NCI-H446 treated with DMSO at 0.1 percent for 48 hours (cell line): ENCODE data around the gene EEF1A2.

ENCODE experiments used
- DNase-seq: peaks from one replicate; lab custom pipeline; 2025; lab: John Stamatoyannopoulos, UW

EEF1A2 gene

DNA sequence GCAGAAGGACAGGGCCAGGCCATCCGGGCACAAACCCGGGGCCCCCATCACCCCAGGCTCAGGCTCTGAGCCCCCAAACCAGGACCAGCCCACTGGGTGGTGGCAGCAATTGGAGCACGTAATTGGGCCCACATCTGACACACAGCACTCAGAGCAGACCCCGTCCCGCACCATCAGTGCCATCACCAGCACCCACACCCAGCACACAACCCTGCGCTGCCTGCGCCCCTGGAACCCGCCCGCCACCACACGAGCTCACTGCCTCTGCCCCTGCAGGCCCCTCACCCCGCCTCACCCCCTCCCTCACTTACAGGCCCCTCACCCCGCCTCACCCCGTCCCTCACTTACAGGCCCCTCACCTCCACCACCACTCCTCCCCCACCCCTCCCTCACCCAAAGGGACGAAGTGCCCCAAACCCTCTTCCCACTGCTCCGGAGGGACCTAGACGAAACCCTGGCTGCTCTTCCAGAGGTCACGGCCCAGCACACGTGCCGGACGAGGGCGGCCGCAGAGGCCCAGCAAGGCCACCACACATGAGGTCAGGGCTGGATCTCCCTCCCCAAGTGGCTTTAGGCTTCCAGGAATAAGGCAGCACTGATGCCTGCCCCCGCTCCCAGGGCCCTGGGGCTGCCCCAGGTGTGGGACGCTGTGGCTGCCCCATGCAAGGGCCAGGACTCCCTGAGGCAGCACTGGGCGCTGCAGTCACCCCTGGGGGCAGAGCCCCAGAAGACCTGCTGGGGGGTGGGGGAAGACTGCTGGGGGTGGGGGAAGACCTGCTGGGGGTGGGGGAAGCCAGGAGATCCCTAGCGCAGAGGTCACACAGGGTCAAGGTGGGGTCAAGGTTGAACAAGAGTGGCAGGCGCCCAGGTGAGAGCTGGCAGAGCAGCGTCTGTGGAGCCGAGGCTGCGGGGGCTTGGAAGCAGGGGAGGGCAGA, 48.8 kb downstream of the EEF1A2 start:
- no peak for DNase-seq

DNA sequence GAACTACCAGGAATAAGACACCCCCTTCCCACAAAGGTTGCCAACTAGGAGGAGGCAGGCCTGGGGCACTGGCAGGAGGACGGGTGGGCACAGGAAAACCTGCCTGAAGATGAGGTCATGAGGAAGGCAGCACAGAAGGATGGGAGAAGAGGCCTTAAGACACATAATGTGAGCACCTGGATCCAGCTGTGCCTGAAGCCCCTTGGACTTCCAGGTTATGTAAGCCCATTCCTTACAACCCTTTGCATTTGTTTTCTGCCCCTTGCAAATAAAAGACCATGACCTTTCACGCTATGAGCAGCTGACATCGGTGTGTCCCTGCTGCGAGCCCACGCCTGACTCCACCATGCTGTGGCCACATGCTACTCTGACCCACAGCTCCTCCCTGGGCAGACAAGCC, 49.9 kb downstream of the EEF1A2 start:
- DNase-seq = no peak

DNA sequence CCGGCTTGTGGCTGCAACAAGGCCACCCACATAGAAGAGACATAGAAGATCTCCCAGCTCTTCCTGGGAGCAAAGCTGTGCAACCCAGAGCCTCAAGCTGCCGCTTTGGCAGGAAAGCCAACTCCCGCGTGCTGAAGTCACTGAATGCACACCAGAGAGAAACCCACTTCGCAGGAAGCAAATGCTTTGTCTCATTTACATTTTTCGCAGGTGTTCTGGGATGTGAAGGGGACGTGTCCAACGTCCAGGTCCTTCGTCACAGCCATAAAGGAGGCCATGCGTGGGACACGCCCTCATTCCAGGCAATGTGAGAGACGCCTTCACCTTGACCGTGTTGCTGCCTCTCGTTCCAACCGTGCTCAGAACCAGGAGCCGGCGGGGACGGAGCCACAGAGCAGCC, 50.9 kb downstream of the EEF1A2 start:
- DNase-seq = peak; percentile 20

DNA sequence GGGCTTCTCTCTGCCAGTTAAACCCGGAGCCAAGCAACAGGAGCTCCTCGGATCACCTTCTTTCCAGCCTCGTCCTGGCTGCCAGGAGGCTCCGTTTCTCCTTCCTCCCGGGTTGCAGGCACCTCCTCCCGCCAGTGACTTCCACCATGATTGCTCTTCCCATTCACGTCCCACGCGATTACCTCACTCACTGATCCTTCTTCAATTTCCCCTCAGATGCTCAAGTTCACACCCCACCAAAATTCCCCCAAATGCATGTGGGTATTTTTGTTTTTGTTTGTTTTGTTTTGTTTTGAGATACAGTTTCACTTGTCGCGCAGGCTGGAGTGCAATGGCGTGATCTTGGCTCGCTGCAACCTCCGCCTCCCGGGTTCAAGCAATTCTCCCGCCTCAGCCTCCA, 51.6 kb downstream of the EEF1A2 start:
- no peak for DNase-seq

DNA sequence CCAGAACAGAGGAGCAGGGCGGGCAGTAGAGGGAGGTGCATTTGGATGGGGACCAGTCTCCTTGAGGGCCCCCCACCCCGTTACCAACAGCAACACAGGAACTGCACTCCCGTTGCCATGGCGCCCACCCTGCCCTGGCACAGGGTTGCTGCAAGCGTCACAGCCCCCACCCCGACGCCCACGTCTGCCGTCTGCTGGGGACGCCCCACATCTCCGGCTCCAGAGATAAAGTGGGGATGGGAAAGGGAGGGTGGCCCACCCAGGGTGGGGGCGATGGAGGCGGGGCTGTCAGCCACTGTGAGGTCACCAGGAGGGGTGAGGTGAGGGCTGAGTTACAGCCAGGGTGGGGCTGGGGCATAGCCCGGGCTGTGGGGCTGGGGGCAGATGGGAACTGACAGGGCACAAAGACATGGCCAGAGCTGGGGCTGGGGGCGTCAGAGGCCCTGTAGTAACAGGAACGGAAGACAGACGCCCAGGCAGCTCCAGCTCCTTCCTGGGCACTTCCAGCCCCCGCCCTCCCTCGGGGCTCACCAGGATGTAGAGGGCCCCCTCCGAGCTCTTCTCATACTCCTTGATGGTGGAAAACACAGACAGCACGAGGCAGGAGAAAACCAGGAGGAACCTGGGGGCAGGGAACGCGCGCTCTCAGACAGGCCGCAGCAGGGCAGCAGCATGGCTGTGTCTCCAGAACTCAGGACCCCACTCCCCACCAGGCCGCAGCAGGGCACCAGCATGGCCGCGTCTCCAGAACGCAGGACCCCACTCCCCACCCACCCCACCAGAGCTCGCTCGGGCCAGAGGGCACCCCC, 52.5 kb downstream of the EEF1A2 start:
- DNase-seq = no peak

DNA sequence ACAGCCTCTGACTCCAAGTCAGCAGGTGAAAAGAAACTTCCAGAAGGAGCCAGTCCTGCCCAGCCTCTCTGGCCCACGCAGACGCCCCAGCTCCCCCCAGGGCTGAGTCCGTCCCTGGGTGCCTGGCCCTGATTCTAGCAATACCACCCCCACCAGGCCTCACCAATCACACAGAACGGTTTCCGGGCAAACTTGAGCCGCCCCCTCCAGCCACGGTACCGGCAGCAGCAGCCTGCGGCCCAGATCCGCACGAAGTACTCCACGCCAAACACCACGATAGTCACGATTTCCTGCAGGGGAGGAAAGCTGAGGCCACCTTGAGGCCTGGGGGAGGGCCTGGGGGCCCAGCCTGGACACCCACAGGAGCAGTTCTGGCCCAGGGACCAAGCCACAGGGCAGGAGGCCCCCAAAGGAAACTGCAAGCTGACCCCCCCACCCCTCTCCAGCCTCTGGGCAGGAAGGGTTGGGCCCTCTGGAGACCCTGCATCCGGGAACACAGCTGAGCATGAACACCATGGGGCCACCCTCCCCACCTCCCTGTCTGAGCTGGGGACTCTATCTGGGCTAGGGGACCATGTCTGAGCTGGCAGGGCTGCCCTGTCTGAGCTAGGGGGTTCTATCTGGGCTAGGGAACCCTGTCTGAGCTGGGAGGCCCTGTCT, 53.7 kb downstream of the EEF1A2 start:
- no peak for DNase-seq

DNA sequence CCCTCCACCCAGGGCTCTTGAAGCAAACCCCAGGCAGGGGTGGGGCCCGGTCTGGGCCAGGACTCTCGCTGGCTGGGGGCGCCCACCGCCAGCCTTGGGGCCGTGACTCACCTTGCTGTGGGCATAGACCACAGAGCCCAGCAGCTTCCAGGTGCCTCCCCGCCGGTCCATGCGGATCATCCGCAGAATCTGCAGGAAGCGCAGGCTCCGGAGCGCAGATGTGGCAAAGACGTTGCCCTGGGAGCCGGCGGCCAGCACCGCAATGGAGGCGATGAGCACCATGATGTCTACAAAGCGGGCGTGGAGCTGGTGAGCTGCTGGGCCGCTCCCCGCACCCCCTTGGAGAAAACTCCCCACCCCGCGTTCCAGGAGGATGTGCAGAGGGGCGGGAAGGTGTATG, 54.3 kb downstream of the EEF1A2 start:
- no peak for DNase-seq

DNA sequence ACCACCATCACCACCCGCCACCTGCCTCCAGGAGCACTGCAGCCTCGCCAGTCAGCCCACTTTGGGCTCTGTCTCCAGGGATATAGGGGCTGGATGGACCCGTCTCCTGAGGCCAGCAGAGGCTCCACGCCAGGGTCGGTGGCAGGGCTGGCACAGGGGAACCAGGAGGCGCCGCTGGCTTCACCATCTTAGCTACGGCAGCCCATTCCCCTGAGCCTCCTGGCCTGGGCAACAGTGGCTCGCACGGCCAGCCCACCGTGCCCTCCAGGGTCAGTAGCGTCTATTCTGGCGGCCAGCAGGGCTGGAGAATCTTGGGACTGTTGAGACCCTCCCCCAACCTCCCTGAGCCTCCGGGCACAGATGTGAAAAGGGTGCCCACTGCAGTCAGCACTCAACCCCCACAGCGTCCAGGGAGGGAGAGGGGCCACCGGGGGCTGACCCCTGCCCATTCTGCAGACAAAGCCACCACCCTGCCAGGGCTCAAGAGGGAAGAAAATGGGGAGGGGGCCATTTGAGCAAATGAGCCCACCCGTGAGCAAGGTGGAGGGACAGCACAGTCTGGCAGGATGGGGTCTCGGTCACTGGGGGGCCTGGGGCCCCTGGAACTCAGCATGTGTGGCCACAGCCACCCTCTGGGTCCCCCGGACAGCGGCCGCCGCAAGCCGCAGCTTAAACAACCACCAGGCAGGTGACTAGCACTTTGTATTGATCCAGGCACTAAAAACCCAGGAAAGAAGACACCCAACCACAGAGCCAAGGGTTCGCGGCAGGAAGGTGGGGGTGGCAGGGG, 55.1 kb downstream of the EEF1A2 start:
- no peak for DNase-seq

DNA sequence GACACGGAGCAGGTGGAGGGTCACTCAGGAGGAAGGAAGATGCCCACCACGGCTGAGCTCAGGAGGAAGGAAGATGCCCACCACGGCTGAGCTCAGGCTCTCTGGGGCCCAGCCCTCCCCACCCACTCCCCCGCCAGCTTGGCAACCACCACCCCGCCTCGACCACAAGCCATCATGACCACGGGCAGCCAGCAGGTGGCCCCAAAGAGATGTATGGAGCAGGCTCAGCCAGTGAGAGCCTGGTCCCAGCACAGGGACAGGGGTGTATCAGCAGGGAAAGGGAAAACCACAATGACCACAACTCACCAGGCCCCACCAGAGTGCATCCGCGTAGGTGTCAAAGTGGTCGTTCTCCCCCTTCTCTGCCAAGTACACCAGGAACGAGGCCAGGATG, 56.8 kb downstream of the EEF1A2 start:
- DNase-seq = no peak

DNA sequence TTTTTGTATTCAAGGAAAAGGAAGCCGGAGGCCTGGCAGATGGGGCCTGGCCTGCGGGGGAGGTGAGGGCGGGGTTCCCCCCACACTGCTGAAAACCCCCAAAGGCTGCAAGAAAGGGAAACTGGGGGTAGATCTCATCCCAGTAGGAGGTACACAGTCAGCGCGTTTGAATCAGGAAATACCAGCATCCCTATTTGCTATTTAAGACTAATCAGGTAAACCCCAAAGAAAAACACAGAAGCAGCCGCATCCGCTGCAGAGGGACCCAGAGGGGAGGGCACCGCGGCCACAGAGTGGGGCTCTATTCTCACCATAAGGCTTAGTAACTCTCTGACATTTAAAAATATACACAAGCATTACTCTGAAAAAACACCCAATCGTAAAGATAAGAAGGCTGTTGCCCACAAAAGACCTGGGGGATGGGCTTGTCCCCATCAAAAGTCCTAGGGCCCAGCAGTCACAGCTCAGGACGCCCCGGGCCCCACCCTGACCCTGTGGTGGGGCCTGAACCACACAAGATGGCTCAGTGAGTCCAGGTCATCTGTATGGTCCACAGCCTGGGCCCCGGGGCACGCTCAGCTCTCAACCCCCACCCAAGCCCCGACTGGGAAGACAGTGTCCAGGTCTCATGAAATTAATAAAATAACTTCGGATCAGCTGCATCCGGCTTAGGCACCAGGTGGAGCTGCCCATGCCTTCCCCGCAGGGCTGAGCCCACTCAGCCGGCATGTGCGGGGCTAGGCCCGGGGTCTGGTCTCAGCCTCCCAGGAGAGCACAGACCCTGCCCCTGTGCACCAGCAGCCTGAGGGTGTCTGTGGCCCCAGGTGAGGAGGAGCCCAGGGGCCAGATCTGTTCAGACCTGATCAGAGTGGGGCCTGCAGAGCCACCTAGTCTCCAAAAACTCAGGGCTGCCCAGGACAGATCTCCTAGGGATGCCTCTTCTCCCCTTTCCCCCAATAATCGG, 57.5 kb downstream of the EEF1A2 start:
- no peak for DNase-seq

DNA sequence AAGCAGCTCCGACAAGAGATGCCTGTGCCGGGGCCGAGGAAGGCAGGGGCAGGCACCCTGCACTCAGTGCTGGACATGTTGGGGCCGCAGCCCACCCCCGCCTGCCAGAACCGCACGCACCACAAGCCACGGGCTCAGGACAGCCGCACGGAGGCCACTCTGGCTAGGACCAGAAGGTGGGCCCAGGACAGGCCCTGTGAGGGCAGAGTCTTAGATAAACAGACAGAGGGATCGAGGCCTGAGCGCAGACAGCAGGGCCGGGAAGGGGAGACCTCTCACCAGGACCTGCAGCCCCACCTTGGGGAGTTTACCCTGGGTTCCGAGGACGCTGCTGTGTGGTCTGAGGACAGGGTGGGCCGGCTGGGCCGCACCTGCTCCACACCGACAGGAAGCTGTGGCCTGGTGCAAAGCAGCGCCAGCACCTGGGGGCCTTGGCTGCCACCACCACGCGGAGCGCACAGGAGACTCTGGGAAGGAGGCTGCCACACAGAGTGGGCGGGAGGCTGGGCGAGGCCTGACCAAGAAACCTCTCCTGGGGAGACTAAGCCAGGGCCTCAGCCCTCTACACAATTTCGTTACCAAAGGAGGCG, 58.4 kb downstream of the EEF1A2 start:
- DNase-seq = no peak

DNA sequence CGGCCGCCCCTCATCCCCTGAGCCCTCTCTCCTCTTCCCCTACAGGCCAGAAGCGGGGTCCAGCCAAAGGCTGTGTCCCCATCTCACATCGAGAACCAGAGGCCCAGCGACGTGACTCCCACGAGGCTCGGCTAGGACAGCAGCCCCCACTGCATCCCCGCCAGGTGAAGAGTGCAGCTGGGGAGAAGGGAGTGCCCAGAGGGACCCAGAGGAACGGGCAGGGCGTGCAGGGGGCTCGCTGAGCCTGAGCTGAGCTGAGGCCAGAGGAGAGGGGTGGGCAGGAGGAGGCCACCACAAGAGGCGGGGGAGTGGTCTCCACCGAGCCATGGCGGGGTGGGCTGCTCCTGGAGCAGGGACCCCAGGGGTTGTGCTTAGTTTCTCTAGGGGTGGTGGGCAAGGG, 59.0 kb downstream of the EEF1A2 start:
- no peak for DNase-seq

DNA sequence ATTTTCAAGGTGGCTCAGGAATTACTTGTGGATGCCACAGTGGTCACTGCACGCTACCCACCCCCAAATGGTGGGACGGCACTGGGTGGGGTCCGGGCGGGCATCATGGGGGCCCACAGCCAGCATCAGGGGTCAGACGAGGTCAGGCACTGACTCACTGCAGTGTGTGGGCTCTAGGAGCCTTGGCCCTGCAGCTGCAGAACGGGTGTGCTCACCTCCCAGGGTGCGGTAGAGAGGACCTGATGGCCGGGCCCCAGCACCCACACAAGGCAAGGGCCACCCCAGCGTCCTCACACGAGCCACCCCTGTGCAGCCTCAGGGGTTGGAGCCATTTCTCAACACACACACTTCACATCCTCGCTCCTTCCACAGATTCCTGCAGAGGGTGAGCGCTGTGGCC, 60.8 kb downstream of the EEF1A2 start:
- DNase-seq = no peak
